GM21786 (cell line): ENCODE results near the gene OSMR.

Experiments used
- ATAC-seq: cut with Tn5 transposase; IDR thresholded peaks from one replicate; pipeline ENCODE4 v1.9.1; 2021; ENCODE audit not compliant: unreplicated experiment

The OSMR gene

DNA sequence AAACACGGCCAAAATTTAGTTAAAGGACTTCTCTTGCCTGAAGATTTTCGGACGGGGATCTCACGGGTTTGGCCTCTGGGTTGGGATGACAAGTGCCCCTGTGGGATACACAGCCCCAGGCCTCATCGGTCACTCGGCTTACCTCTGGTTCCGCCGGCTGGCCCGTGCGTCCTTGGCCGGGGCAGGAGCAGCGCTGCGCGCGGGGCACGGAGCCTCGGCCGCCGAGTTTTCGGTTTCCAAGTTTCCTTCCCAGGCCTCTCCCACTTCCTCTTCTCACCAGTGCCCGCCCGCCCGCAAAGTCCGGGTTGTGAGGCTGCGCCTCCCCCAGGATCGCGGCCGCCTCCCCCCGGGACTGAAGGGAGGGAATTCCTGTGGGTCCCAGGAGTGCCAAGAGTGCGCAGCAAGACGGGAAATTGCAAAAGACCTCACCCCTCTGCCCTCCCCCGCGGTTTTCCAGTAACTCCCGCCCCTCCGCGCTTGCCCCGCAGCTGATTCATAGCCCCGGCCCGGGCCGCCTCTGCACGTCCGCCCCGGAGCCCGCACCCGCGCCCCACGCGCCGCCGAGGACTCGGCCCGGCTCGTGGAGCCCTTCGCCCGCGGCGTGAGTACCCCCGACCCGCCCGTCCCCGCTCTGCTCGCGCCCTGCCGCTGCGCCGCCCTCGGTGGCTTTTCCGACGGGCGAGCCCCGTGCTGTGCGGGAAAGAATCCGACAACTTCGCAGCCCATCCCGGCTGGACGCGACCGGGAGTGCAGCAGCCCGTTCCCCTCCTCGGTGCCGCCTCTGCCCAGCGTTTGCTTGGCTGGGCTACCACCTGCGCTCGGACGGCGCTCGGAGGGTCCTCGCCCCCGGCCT lies at the start of gene OSMR:
OSMR (plus strand) TSS at position 487 of the 853 bp plus-strand sequence. CDS start 23,033 bp downstream, outside the sequence.
- ATAC-seq = no peak

DNA sequence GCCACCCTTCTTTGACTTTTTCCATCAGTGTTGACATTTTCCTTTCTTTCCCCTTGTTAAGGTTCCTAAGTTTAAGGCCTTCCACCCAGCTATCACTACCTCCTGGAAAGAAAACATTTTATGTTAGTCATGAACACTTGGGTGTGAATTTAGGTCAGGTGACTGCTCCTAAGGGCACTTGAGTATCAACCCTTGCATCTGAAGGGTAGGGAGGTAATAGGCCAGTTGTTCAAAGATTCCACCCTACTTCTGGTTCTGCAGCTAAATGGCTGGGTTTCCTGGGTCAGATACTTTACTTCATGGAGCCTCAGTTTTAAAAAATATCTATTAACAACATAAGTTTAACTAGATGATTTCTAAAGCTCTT lies 49.1 kb upstream of the OSMR start:
- no peak for ATAC-seq

- ATAC-seq = no peak
These were observed 48.0 kb upstream of the OSMR start for GRCh38 chr5:38797838-38798237.

DNA sequence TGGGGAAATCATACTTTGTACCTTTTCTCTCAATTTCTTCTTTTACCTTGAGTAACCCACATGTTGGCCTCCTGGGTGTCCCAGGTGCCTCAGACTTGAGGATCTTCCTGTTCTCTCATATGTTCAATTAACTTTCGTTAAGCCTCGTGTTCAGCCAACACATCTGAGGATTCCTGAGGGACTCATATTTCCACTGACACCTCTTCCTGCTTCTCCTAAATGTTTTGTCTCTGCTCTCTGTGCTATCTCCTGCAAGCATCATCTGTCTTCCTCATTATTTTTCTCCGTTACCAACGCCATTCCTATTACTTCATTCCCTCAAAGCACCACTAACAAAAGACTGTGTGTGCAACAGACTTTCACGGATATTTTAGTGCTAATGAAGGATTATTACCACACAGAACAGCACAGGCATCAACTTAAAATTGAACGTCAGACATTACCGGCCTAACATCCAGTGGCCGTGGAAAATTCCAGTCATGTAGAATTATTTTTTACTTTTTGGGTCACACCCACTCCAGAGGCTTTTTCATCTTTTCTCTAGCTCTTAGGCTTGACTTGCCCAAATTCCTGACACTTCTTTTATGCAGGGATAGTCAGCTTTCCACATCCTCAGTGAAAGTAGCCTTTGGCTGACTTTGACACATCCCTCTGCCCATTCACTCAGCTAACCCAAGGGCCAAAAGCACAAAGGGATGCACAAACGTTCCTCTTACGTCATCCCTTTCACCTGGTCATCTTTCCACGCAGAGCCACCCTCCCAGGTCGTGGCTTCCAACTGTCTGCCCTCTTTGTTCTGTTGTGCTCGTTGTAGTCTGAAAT lies 46.0 kb upstream of the OSMR start:
- ATAC-seq = no peak

- no peak for ATAC-seq
These were observed 45.3 kb upstream of the OSMR start for GRCh38 chr5:38800515-38800914.

GRCh38 chr5:38802125-38802524 lies 43.7 kb upstream of the OSMR start:
- ATAC-seq = no peak

GRCh38 chr5:38803246-38803645 lies 42.6 kb upstream of the OSMR start:
- no peak for ATAC-seq

GRCh38 chr5:38806775-38807258 lies 39.0 kb upstream of the OSMR start:
- ATAC-seq = no peak

DNA sequence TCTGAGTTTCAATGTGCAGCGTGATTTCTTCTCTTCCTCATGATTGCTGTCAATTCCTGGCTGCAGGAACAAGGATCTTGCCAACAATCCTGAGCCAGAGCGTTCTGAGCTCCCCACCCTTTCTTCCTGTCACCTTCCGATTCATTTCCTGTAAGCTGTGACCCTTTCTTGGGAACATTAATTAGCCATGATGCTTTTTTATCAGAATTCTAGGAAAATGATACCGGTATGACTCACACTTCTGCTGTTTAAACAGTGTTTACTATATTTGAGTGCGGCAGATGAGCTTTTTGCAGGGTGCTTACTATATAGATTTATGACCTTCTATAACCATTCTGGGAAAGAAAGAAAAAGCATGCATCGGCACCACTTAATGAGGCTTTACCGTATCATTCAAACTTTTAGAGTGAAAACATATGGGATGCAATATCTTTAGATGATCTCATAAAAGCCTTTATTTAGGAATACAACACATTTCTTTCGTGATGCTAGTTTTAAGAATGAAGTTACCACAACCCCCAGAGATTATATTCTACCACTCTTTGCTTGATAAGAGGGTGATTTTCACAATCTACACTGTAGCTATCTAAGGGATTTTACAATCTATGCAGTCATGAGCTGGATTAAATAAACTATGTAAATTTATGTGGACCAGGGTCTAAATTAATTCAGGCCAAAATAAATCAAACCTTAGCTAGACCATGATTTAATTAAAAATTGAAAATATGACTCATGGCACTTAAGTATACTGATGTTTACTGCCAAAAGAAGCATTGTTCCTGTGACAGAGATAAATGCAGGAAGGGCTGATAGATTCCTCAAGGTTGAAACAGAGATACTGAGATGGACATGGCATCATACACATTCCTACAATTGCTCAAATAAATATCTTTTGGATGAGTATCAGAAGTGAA lies 38.0 kb upstream of the OSMR start:
- ATAC-seq = no peak

DNA sequence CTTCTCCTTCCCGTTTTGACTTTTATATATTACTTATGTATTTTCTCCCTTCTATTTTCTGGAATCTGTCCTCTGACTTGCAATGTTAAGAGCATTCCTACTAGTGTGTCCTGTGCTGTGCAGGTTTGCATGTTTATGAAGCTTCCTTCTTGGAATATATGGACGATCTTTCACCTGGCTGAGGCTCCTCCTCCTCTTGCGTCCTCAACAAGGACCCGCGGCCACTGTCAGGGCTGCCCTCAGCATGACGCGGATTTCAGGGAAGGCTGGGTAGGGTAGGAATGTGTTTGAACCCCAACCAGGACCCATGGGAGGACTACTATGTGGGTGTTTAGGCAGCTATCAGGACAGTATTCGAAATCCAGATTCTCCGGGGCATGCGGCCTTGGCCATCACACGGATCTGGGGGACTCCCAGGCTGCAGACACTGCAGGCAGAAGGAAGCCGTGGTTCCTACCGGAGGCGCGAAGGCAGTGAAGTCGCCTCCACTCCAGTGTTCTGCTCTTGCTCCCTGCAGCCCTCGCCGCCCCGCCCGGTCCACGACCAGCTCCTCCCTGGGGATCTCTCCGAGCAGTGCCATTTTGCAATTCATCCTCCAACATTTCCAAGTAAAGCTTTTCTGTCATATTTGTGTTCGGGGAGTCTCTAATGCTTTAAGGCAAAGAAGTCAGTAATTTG lies 37.0 kb upstream of the OSMR start:
- ATAC-seq = no peak

GRCh38 chr5:38809388-38810359 lies 36.1 kb upstream of the OSMR start:
- peak; percentile 79 for ATAC-seq

DNA sequence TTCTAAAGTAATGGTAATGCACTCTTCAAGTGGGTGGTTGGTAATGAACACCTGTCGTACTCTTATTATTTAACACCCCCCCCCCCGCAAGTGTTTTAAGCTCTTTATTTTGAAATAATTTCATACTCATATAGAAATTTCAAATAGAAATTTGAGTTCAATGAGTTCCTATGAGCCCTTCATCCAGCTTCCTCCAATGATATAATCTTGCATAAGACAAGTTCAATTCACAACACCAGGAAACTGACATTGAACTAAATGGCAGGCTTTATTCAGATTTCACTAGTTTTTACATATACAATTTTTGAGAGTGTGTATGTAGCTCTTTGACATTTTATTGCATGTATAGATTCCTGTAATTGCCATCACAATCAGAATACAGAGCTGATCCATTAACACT lies 30.9 kb upstream of the OSMR start:
- no peak for ATAC-seq

GRCh38 chr5:38816083-38817030 lies 29.5 kb upstream of the OSMR start:
- no peak for ATAC-seq

- ATAC-seq = no peak
These were observed 24.1 kb upstream of the OSMR start for GRCh38 chr5:38821679-38822078.

DNA sequence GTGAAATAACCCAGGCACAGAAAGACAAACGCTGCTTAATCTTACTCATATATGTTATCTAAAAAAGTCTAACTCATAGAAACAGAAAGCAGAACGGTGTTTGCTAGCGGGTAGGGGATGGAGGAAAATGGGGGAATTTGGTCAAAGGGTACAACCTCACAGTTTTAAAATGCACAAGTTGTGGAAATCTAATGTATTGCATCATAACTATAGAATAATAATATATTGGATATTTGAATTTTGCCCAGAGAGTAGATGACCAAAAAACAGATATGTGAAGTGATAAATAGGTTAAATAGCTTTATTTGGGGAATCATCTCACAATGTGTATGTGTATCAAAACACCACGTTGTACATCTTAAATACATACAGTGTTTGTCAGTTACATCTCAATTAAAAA lies 22.3 kb upstream of the OSMR start:
- no peak for ATAC-seq

GRCh38 chr5:38824821-38825220 lies 21.0 kb upstream of the OSMR start:
- ATAC-seq = no peak

GRCh38 chr5:38825494-38825893 lies 20.3 kb upstream of the OSMR start:
- ATAC-seq = no peak

DNA sequence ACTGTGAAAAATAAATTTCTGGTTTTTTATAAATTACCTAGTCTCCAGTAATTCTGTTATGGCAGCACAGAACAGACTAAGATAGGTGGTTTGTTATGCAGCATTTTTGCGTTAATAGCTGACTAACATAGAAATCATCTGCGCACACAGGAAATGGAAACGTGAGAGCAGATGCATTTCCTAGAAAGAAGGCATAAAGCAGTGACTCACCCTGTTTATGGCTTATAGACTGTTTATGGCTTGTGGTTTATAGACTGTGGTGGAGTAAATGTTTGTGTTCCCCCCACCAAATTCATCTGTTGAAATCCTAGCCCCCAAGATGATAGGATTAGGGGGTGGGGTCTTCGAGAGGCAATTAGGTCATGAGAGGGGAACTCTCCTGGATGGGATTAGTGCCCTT lies 18.3 kb upstream of the OSMR start:
- ATAC-seq = no peak
